Endothelial cell of umbilical vein (primary cell): ENCODE data around the gene CROCC.

Experiments used
- CTCF ChIP-seq, 2 donors: IDR thresholded peaks; 1 replicate in 1 of 2; 2 replicates in 1 of 2; pipeline ENCODE4 v1.5.1; 2011; ENCODE audit warnings: low read length in 2 of 2, mild to moderate bottlenecking in 2 of 2, moderate library complexity in 2 of 2, control low read depth in 1 of 2, inconsistent platforms in 1 of 2, low read depth in 1 of 2; ENCODE audit not compliant: insufficient read depth in 1 of 2; ENCODE audit errors: extremely low read depth in 1 of 2
- EZH2 ChIP-seq: IDR thresholded peaks from 2 replicates; pipeline ENCODE4 v1.6.1; 2012; ENCODE audit warnings: borderline replicate concordance, low read depth, mild to moderate bottlenecking, moderate library complexity, low read length, inconsistent platforms; ENCODE audit not compliant: severe bottlenecking
- JUN ChIP-seq: IDR thresholded peaks from 2 replicates; pipeline ENCODE4 v1.6.1; 2011; ENCODE audit warnings: borderline replicate concordance, low read depth; ENCODE audit not compliant: insufficient read length, insufficient read depth
- POLR2A ChIP-seq: IDR thresholded peaks from 2 replicates; pipeline ENCODE4 v1.6.1; 2012; ENCODE audit warnings: low read depth, mild to moderate bottlenecking, control low read depth, low read length
- POLR2AphosphoS5 ChIP-seq: IDR thresholded peaks from 2 replicates; pipeline ENCODE4 v1.6.1; 2012; ENCODE audit warnings: low read depth, mild to moderate bottlenecking, control low read depth, low read length, moderate library complexity; ENCODE audit not compliant: insufficient read depth

- TF ChIP-seq EZH2: no peak
- no peak for TF ChIP-seq CTCF (IDR thresholded peaks at IDR 0.05; ENCODE audit: extremely low read depth in 1 of 2, insufficient read depth in 1 of 2, low read depth in 1 of 2, low read length in 2 of 2)
- no peak for TF ChIP-seq POLR2A
- TF ChIP-seq JUN: peak; percentile 54
- no peak for TF ChIP-seq POLR2AphosphoS5
Observed at GRCh38 chr1:17016317-17016661, 94.6 kb downstream of the CROCC start.
